ELR (cell line): Measurements from ENCODE around the gene KRT85.

Source experiments
- DNase-seq: peaks from one replicate; pipeline ENCODE4 v3.0.0-alpha.2; 2015; ENCODE audit warnings: low read depth

KRT85 gene

DNA sequence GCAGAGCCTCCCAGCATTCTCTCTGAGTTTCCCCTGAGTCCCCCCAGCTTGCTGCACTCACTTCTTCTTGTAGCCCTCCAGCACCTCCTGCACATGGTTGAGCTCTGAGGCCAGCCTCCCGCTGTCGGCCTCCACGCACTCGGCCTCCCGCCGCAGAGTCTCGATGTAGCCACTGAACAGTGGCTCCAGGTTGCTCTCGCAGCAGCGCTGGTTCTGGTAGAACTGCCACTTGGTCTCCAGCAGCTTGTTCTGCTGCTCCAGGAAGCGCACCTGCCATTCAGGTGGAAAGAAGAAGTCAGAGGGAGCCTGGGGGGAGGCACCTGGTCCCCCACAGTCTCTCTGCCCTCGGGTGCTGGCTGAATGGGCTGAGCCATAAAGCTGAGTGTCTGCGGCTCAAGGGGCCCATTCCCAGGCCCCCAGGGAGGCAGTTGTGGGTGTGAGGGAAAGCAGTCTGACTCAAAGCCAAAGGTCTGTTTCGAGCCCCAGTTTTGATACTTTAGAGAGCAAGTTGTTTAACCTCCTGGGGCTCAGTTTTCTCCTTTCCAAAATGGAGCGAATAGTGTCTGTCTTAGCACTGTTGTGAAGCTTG lies 2.3 kb downstream of the KRT85 start:
- DNase-seq, result no peak

- no peak for DNase-seq
Observed at GRCh38 chr12:52364061-52364460, 3.2 kb downstream of the KRT85 start.

- DNase-seq, result no peak
Observed at GRCh38 chr12:52363111-52363679, 4.1 kb downstream of the KRT85 start.

DNA sequence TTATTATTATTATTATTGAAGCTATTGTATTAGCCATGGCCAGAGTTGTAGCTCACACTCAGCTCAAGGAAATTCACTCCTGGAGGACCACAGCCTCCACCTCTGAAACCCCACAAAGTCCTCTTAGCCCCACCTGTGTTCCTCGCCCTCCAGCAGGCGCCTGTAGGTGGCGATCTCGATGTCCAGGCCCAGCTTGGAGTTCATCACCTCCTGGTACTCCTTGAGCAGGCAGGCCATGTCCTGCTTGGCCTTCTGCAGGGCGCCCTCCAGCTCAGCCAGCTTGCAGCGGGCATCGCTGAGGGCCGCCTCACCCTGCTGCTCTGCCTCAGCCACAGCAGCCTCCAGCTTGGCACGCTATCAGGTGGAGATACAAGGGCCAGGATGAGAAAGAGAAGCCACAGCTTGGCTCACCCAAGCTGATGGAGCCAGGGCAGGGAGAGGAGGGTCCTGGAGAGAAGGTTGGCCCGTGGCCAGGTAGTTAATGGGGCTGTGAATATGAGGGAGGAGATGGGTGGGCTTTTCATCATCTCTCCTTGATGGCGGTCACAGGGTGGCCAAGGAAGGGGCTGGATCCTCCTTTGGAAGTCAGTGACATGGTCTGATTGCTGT lies 5.1 kb downstream of the KRT85 start:
- DNase-seq, result peak; percentile 8

GRCh38 chr12:52361553-52361952 lies 5.7 kb downstream of the KRT85 start:
- no peak for DNase-seq

DNA sequence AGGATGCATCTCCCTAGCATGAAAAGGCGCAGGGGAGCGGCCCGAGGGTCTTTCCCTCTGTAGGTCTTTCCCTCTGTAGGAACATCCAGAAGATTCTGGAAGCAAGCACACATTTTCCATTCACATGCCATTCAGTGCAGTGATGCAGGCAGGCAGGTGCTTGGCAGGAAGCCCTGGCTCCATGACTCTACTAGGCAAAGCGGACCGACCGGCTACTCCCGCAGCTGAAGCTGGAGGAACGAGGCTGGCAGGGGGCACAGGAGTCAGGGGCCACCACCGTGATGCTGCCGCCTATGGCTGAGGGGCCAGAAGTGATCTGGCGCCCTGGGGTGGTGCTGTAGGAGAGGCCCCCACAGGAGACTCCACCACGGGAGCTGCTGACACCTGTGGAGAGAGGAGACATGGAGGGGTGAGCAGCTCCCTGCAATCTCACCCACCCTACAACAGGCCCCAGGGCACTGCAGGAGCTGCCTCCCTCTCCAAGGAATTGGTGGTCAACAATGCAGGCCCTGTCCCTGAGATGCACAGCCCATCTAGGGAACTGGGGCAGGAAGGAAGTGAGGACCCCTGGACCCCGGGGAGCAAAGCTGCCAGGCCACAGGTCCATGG lies 6.5 kb downstream of the KRT85 start:
- DNase-seq, result no peak

GRCh38 chr12:52360106-52360662 lies 7.1 kb downstream of the KRT85 start:
- no peak for DNase-seq

- no peak for DNase-seq
Observed at GRCh38 chr12:52359621-52360061, 7.6 kb downstream of the KRT85 start.

DNA sequence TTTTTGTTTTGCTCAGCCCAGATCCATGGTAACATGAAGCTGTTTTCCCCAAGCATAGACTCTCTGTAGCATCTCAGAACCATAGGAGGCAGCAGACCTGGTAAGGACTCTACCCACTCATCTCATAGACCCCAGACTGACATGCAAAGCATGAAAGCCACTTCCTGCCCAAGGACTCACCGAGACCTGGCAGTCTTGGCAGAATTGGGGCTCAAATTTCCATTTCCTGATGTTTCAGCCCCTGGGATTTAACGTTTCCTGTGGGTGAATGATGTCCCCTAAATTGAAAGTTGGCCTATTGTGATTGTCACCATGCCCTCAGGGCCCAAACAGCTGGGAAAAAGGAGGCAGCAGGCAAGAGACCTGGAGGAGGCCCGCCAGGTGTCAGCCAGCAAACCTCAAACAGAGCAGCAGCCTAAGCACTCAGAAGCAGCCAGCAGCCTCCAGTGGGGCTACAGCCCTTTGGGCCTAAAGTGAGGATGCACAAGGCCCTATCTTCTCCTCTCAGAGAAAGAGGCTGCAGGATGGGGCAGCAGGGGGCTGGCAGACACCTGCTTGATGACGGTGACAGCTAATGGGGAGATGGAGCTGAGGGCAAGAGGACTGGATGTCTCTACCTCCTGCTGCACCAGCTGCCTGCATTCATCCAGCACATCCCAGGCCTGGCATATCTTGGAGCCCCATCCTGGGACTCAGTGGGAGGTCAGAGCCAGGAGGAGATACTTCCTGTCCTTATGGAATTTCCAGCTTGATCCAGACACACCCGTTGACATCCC lies 8.5 kb downstream of the KRT85 start:
- peak; percentile 56 for DNase-seq

DNA sequence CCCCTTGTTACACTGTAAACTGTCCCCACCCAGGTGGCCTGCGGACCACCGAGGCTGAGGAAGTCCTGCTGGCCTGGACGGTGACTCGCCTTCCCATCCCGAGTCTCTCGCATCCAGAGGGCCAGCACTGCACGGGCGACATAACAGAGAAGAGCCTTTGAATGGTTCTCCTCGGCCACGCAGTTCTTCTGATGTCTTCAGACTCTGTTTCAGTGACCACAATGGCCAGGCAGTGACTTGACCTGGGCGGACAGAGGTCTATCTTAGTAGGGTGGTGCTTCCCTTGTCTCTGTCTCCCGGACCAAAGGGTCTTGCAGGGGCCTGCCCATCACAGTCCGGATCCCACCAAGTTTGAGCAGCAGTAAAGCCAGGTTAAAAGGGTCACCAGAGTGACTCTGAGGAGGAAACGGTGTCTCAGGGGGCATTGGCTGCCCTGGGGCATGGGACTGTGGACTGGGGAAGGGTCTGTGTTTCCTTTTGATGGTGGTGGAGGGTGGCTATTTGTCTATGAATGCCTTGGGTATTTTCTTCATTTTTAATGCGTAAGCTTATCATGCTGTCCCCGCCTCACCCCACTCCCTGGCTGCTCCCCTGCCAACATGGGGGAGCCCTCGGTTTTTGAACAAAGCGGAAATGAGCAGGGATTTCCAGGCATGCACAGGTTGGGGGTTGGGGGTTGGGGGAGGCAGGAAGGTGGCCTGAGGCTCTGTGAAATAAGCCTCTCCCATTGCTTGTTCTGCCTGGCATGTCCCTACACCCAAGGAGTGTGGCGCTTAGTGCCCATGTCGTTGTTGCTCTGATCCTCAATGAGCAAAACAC lies 10.3 kb downstream of the KRT85 start:
- no peak for DNase-seq

DNA sequence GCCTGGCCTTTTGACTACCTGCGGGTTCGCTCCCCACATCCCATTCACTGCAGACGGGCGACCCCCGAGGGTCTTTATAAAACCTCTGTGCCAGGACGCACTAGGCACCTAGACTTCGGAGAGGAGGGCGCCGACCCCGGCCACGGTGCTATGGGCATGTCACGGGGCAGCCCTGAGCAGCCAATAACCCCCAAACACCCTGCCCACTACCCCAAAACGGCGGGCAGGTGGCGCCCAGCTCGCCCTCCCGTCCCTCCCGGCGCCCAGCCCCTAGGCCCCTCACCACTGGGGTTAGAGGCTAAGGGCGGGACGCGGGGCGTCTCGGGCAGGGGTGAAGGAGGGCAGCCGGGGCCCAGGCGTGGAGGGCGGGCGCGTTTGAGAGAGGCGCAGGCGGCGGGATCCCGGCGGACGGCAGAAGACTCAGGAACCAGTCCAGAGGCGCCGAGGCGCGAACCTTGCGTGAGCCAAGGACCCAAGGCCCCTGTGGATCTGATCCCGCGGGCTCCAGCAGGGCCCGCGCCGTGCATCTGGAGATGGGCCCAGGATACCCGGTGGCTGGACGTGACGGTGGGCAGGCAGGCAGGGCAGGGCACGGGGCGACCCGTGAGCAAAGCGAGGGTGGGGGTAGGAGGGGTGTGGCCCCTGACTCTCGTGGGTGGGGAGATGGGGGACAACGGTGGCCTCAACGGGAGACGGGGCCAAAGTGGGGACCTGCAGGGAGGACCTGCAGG lies 11.1 kb downstream of the KRT85 start:
- DNase-seq, result no peak

- DNase-seq, result peak; percentile 47
Observed at GRCh38 chr12:52355176-52355575, 12.1 kb downstream of the KRT85 start.

DNA sequence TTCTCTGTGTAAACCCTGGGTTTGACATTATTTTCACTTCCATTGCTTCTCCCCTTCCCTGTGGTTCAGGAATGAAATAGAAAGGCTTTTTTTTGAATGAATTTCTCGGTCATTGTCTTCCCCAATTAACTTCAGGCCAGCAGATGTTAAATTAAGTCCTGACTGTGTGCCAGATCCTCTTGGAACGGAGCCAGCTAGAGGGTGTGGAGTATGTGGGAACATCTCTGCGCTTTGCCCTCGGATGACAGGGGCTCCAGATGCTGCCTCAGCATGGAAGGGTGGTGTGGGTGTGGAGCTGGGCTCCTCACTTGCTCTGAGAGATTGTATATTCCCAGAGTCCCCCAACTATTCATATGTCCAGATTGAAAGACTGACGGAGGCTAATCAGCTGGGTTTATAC lies 13.1 kb downstream of the KRT85 start:
- DNase-seq, result no peak

GRCh38 chr12:52353766-52354165 lies 13.5 kb downstream of the KRT85 start:
- DNase-seq, result no peak

DNA sequence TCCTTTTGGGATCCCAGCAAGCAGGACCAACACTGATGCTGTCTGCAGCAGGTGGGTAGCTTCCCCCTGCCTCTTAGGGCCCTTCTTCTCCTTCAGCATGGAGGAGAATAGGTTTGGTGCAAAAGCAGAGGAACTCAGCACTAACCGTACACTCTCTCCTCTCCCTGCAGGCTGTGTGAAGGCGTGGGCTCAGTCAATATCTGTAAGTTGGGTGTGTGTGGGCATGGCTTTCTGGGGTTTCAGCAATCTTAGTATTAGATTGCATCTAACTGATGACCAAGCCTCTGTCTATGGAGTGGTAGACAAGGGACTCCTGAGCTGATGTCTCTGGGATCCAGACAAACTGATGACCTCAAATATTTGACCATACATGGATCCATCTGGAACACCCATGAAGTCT lies 14.3 kb downstream of the KRT85 start:
- DNase-seq, result no peak

DNA sequence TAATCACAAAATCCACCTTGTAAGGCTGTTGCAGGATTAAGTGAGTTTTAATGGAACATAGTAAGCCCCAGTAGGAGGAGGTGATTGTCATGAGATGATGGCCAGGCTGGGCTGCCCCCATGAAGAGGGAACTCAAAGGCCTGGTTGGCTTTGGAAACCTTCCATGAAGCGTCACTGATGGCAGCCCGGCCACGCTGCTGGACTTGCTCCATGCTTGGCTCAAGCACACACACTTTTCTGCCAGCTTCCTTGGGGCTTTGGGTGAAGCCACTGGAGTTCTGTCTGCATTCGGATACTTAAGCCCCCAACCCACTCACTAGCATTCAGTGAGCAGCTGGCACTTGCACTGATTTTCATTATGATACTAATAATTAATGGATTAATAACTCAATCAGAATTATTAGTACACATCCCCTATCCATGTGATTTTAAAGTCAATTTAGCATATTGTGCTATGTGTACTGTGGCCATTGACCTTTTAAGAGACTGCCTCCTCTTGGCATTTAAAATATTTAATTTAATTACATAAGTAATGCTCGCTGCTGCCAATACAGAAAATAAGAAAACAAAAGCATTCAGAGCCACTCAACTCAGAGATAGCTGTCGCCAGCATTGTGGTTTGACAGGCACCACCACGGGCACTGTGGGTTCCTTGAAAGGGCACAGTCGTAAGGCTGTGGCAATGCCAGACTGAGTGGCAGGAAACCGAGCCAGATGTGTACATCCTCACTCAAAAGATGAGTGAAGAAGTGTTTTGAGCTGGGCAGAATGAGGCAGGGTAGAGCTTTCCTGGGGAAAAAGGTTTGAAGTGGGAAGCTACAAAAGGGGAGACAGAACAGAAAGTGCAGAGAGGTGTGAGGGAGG lies 15.9 kb downstream of the KRT85 start:
- no peak for DNase-seq

DNA sequence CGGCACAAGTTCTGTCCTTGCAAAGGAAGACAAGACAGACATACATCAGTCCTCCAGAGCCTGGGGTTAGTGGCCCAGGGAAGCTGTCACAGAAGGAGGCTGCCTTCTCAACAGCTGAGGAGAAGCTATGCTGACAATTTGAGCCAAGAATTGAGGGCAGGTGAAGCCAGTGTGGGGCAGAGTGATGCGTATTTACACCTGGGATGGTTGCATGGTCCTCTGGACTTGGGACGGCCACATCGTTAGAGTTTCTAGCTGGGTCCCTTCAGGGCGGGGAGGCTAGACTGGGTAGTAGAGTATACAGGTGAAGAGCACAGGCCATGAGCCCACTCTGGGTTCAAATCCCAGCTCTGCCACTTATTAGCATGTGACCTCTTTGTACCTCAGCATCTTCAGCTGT lies 16.5 kb downstream of the KRT85 start:
- DNase-seq, result no peak

DNA sequence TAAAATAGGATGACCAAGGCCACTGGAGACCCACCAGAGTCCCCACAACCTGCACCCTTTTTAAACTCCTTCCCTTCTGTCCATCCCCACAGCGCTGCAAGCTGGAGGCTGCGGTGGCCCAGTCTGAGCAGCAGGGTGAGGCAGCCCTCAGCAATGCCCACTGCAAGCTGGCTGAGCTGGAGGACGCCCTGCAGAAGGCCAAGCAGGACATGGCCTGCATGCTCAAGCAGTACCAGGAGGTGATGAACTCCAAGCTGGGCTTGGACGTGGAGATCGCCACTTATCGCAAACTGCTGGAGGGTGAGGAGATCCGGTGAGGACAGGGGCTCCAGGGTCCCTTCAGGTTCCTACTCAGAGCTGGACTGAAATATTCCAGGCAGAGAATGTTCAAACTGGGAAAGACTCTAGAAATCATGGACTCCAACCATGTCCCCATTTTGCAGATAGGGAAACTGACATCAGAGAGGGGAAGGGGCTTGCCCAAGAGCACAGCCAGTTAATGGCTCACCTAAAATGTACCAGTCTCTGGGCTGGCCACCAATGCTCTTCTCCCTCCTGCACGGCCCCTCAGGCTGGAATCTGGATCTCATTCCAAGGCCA lies 17.2 kb downstream of the KRT85 start:
- DNase-seq, result no peak

GRCh38 chr12:52349196-52349595 lies 18.1 kb downstream of the KRT85 start:
- peak; percentile 67 for DNase-seq
